Colonic mucosa (tissue), 4 donors: ENCODE results near the gene PRTFDC1. TPM values are rescaled to one million over a fixed set of nuclear protein-coding genes. Genes with fewer than 3 reads are reported as not detected.

Experiments
- DNase-seq: peaks from one replicate; pipeline ENCODE4 v3.0.0-alpha.2; 2020
- H3K27ac ChIP-seq: fragments of 200-600 bp; one replicate; pipeline ENCODE4 v1.8.0; 2021
- H3K27me3 ChIP-seq: fragments of 200-600 bp; one replicate; pipeline ENCODE4 v1.8.0; 2021
- H3K36me3 ChIP-seq: fragments of 200-600 bp; one replicate; pipeline ENCODE4 v1.8.0; 2021
- H3K4me1 ChIP-seq: fragments of 200-600 bp; one replicate; pipeline ENCODE4 v1.8.0; 2021; ENCODE audit warnings: mild to moderate bottlenecking
- H3K4me3 ChIP-seq: fragments of 200-600 bp; one replicate; pipeline ENCODE4 v1.8.0; 2021
- H3K9ac ChIP-seq, 2 donors: one replicate each; pipeline ENCODE4 v1.7.0; 2013; ENCODE audit warnings: control low read depth in 2 of 2, low read depth in 2 of 2, low read length in 2 of 2
- H3K9me3 ChIP-seq: fragments of 200-600 bp; one replicate; pipeline ENCODE4 v1.8.0; 2021
- CTCF ChIP-seq: fragments of 200-600 bp; IDR thresholded peaks from one replicate; pipeline ENCODE4 v1.8.0; 2022; ENCODE audit warnings: antibody characterized with exemption, mild to moderate bottlenecking
- intact Hi-C: fragments of 100-400 bp; cut with DNase I; formaldehyde crosslinking; loops from one replicate; pipeline ENCODE4 v1.14.1; 2022
- total RNA-seq, 2 donors: library from RNA; stranded (reverse); fragmentation: NEBNext Ultra II Directional in 1 of 2; extraction: Animal tissue kit (Norgen Biotek cat#: 25700) in 1 of 2; gene quantifications; one replicate each; pipeline ENCODE4 v1.2.1, GENCODE V29; 2021
- donor health status: healthy.
- donor health status: DM: no; HTN: no; CAD: no.
- donor health status: DM: no; HTN: no; CAD: no.

The PRTFDC1 gene
- total RNA-seq, 2 donors from 2014 or later: 8.1 to 16.0 TPM

GRCh38 chr10:24951201-24952142, 934 bp downstream of the PRTFDC1 start:
- TF ChIP-seq CTCF: no peak
- Histone ChIP-seq H3K4me3 (peak overlapping the region; percentile 57), H3K36me3 (no peaks in the 10 kb centered on the region), H3K9ac (peak overlapping the region; percentile 73 to 79), H3K4me1 (no peaks in the 10 kb centered on the region), H3K27ac (peak overlapping the region; percentile 66), H3K27me3 (no peaks in the 10 kb centered on the region), H3K9me3 (no peaks in the 10 kb centered on the region)
- peak; percentile 73 for DNase-seq
- intact Hi-C loops: loop anchor here (5.0 to 10.0 kb wide), 2 partner anchors 227 to 309 kb away; partner anchors contain the start of gene ARHGAP21

- no peak overlapping the region for H3K9ac ChIP-seq
- H3K27me3 ChIP-seq: no peaks in the 10 kb centered on the region
- H3K4me1 ChIP-seq: no peaks in the 10 kb centered on the region
- H3K9me3 ChIP-seq: no peaks in the 10 kb centered on the region
- intact Hi-C loops: loop anchor here (5.0 to 10.0 kb wide), 2 partner anchors 226 to 308 kb away; partner anchors contain the start of gene ARHGAP21
- no peak overlapping the region for H3K4me3 ChIP-seq
- no peak for TF ChIP-seq CTCF
- H3K36me3 ChIP-seq: no peaks in the 10 kb centered on the region
- no peak overlapping the region for H3K27ac ChIP-seq
- no peak for DNase-seq
Measured at GRCh38 chr10:24950439-24950838, 2.0 kb downstream of the PRTFDC1 start.

GRCh38 chr10:24949616-24950015, 2.8 kb downstream of the PRTFDC1 start:
- no peak for DNase-seq
- Histone ChIP-seq H3K9ac (no peak overlapping the region), H3K9me3 (no peaks in the 10 kb centered on the region), H3K27me3 (no peaks in the 10 kb centered on the region), H3K36me3 (no peaks in the 10 kb centered on the region), H3K27ac (no peak overlapping the region), H3K4me3 (no peak overlapping the region), H3K4me1 (no peaks in the 10 kb centered on the region)
- intact Hi-C loops: loop anchor here (5.0 to 10.0 kb wide), 2 partner anchors 225 to 307 kb away; partner anchors contain the start of gene ARHGAP21
- TF ChIP-seq CTCF: no peak

DNA sequence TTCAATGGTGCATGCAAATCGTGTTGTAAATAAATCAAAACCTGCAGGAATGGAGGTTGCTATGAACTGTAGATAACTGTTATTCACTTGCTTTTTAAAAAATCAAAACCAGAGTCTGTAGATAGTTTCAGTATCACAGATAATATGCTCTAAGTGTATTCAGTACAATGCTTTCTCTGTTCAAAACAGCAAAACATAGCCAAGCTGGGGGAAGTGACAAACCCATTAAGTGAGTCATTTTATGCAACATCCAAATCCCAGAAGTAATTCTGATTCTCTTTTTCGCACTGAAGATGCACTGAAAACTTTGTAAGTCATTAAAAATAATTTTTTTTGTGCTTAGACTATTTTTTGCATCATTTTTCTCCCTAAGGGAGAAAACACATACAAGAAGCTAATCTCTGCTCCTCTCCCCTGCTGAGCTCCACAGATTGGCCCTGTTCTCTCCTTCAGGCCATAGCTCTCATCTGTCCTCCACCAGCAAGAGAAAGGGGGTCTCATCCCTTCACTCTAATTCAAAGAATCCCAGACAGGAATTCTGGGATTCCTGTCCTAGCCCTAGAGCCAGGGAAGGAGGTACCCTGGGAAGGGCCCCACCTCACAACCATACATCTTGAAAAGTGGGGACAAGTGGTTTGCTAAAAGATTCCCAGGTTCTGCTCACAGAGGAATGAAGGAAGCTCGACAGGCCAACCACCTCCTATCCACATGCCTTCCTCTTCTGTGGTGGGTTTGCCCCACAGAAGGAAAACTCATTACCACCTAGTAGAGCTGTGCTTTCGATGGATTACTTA, 4.9 kb downstream of the PRTFDC1 start:
- intact Hi-C loops: no loop called here
- H3K9me3 ChIP-seq: no peaks in the 10 kb centered on the region
- H3K4me1 ChIP-seq: no peaks in the 10 kb centered on the region
- H3K27me3 ChIP-seq: no peaks in the 10 kb centered on the region
- H3K27ac ChIP-seq: no peak overlapping the region
- no peak overlapping the region for H3K4me3 ChIP-seq
- H3K9ac ChIP-seq: no peak overlapping the region
- no peak for TF ChIP-seq CTCF
- DNase-seq: no peak
- H3K36me3 ChIP-seq: no peaks in the 10 kb centered on the region

DNA sequence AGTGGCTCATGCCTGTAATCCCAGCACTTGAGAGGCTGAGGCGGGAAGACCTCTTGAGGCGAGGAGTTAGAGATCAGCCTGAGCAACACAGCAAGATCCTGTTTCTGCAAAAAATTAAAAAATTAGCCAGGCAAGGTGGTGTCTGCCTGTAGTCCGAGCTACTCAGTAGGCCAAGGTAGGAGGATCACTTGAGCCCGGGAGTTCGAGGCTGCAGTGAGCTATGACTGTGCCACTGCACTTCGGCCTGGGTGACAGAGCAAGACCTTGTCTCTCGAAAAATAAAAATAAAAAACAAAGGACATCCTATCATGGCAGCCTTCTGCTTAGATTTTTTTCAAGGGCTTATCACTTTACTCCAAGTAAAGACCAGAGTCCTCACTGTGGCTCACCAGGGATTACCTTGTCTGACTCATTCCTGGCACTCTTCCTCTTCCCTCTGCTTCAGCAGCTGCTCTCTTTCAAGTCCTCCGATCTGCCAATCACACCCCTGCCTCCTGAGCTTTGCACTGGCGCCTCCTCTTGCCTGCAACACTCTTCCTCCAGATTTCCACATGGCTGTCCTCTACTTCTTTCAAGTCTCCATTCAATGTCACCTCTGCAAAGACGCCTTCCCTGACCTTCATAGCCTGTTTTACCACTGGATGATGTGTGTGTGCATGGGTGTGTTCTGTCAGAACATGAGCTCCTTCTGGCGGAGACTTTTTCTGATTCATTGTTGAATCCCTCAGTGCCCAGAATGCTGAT, 7.7 kb downstream of the PRTFDC1 start:
- Histone ChIP-seq H3K4me3 (no peak overlapping the region), H3K36me3 (no peaks in the 10 kb centered on the region), H3K27ac (no peak overlapping the region), H3K9me3 (no peaks in the 10 kb centered on the region), H3K4me1 (no peaks in the 10 kb centered on the region), H3K9ac (no peak overlapping the region), H3K27me3 (no peaks in the 10 kb centered on the region)
- no peak for TF ChIP-seq CTCF
- peak; percentile 73 for DNase-seq
- intact Hi-C loops: no loop called here
